ENCODE measurements around the gene ATG101. TPM values are rescaled to one million over a fixed set of nuclear protein-coding genes. Genes with fewer than 3 reads are reported as not detected.

The ATG101 gene
- total RNA-seq, 4 donors from 2014 or later, result 40.7 to 61.1 (median 48.0) TPM

DNA sequence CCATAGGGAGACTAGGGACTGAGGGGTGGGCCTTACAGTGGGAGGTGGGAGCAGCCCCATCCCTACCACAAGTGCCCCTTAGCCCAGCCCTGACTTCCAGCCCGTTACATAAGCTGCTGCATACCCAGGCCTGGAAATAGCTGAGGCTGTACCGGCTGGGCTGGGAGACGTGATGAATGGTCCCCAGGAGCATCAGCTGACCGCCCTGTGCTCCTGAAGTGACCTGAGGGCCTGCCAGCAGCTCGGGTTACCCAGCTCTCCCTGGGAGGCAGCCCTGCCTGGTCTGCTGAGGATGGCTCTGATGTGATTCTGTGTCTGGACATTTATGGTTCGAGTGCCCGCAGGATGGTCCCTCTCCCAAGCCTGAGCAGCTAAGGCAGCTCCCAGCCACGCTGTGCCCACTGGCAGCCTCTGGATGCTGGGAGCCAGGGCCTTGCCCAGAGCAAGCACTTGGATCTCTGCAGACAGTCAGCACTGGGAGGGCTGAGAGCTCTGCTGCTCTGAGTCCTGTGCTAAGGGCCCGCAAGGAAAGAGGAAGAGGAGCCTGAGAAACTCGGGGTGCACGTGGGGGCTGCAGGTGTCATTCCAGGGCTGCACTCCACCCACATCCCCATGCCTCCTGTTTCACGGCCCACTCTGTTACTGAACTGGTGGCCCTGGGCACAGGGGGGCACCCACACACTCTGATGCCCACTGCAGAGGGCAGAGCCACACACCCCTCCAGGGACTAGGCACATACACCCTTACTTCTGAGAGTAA lies 42.5 kb upstream of the ATG101 start:
- intact Hi-C loops (cut with DNase I), result loop anchor here (10.0 kb wide), 1 partner anchor 98 kb away; no protein-coding TSS in a partner anchor
- 81 to 94% methylated on average over 3 to 8 of the region's 12 CpGs for WGBS, 2 donors
- Histone ChIP-seq H3K4me1 (peaks cover 15 to 37% of the 10 kb centered on the region in 2 donors), H3K27me3 (no peaks in the 10 kb centered on the region), H3K36me3 (no peaks in the 10 kb centered on the region), H3K27ac (no peak overlapping the region), H3K9me3 (no peaks in the 10 kb centered on the region), H3K4me3 (replicated peaks in 1 of 3) (no peak overlapping the region)
- TF ChIP-seq, protein P1, sequence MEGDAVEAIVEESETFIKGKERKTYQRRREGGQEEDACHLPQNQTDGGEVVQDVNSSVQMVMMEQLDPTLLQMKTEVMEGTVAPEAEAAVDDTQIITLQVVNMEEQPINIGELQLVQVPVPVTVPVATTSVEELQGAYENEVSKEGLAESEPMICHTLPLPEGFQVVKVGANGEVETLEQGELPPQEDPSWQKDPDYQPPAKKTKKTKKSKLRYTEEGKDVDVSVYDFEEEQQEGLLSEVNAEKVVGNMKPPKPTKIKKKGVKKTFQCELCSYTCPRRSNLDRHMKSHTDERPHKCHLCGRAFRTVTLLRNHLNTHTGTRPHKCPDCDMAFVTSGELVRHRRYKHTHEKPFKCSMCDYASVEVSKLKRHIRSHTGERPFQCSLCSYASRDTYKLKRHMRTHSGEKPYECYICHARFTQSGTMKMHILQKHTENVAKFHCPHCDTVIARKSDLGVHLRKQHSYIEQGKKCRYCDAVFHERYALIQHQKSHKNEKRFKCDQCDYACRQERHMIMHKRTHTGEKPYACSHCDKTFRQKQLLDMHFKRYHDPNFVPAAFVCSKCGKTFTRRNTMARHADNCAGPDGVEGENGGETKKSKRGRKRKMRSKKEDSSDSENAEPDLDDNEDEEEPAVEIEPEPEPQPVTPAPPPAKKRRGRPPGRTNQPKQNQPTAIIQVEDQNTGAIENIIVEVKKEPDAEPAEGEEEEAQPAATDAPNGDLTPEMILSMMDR (IDR thresholded peaks at IDR 0.05), result no peak
- no peak for TF ChIP-seq POLR2A (IDR thresholded peaks at IDR 0.05)
- no peak for DNase-seq

DNA sequence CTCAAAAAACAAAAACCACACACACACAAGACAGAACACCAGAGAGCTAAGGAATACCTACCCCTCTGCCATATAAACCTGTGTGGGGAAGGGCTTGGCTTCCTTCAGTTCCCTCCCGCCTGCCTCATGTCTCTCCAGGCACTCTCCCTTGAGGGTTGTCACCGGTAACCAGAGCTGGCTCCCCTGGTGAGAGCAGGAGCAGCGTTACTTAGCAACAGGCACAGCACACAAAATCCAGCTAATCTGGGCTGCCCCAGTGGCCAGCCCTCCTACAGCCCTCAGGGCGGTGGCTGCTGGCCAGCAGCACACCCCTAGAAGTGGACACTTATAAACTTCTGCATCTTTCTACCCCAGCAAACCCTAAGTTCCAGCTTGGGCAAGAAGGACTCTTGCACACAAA lies 40.1 kb upstream of the ATG101 start:
- Histone ChIP-seq H3K36me3 (no peaks in the 10 kb centered on the region), H3K4me1 (peaks cover 23 to 40% of the 10 kb centered on the region in 2 donors), H3K27ac (peak overlapping the region; percentile 7 to 47 (median 23)), H3K27me3 (no peaks in the 10 kb centered on the region), H3K9me3 (no peaks in the 10 kb centered on the region), H3K4me3 (replicated peaks in 1 of 3) (no peak overlapping the region)
- DNase-seq, result peak; percentile 89 to 91
- intact Hi-C loops (cut with DNase I), result loop anchor here (10.0 kb wide), 1 partner anchor 95 kb away; no protein-coding TSS in a partner anchor
- 30 to 37% methylated on average over 3 to 4 of the region's 4 CpGs for WGBS, 2 donors
- TF ChIP-seq, protein P1 (IDR thresholded peaks at IDR 0.05), result no peak
- peak in 1 of 2 donors; percentile 6 for TF ChIP-seq POLR2A (IDR thresholded peaks at IDR 0.05)

DNA sequence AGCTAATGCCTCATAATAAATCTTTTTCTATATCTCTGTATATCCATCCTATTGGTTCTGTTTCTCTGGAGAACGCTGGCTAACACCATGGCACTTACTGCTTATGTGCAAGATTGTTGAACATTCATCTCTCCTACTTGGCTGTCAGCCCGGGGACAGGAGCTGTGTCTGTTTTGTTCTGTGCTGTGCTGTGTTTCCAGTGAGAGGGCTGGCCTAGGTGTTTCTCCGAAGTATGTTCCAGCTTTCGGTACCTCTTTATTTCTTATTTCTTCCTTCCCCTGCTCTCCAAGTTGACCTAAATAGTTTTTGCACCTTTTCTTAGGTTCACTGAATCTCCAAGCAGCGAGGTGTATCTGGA lies 37.4 kb upstream of the ATG101 start:
- H3K36me3 ChIP-seq, result no peaks in the 10 kb centered on the region
- peak; percentile 92 to 93 for DNase-seq
- no peak overlapping the region for H3K4me3 ChIP-seq (replicated peaks in 1 of 3)
- H3K27ac ChIP-seq, result peak overlapping the region; percentile 82 to 100 (median 98)
- no peaks in the 10 kb centered on the region for H3K27me3 ChIP-seq
- WGBS, 2 donors, result 2% methylated on average over 5 of the region's 5 CpGs
- H3K9me3 ChIP-seq, result no peaks in the 10 kb centered on the region
- TF ChIP-seq, protein P1 (IDR thresholded peaks at IDR 0.05), result no peak
- no peak for TF ChIP-seq POLR2A (IDR thresholded peaks at IDR 0.05)
- H3K4me1 ChIP-seq, result peaks cover 20 to 38% of the 10 kb centered on the region in 2 donors
- intact Hi-C loops (cut with DNase I), result no loop called here

DNA sequence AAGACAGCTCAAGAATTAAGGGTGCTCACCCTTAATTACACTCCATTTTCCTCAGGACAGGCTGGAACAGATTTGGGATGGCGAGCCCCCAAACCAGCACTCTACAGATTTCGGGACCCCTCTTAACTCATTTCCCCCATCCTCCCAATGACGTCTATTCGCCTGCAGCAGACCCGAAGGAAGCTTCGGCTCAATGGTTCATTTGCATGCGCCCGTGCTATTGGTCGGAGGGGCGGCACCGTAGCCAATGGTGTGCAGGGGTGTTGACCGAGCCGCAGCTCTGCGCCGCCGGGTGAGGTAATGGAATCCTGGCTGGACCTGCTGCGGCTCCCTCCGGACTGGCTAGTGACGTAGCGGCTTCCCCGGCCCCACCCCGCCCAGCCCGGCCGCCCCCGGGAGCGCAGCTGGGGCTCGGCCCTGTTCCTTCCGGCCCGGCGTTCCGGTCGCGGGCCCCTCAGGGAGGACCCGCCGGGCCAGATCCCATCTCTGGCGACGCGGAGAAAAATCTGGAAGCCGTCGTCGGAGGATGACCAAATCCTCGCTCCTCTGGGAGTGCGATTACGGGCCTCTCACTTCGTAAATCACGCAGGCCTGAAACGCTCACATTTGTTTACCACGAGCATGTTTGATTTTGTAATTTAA lies 36.9 kb upstream of the ATG101 start:
- no peaks in the 10 kb centered on the region for H3K27me3 ChIP-seq
- 1 to 3% methylated on average over 20 to 25 of the region's 48 CpGs for WGBS, 2 donors
- peak; percentile 99 for DNase-seq
- no peaks in the 10 kb centered on the region for H3K36me3 ChIP-seq
- peaks cover 25 to 40% of the 10 kb centered on the region in 2 donors for H3K4me1 ChIP-seq
- H3K9me3 ChIP-seq, result no peaks in the 10 kb centered on the region
- intact Hi-C loops (cut with DNase I), result no loop called here
- H3K4me3 ChIP-seq (replicated peaks in 1 of 3), result no peak overlapping the region
- H3K27ac ChIP-seq, result peak overlapping the region; percentile 82 to 100 (median 98)
- peak in 1 of 2 donors; percentile 88 for TF ChIP-seq POLR2A (IDR thresholded peaks at IDR 0.05)
- TF ChIP-seq, protein P1 (IDR thresholded peaks at IDR 0.05), result no peak
